GM12878 (cell line): ENCODE results near the gene POU6F2. TPM values are rescaled to one million over a fixed set of nuclear protein-coding genes. Genes with fewer than 3 reads are reported as not detected.

ENCODE experiments used
- ATAC-seq: fragments of 200-7000 bp; cut with Tn5 transposase; 3 replicates; pipeline ENCODE4 v1.9.1; 2020; ENCODE audit warnings: mild to moderate bottlenecking, moderate library complexity
- BruUV-seq: library from RNA; stranded (reverse); fragments of 400-500 nt; replicated peaks from 2 replicates; lab custom pipeline; 2021; lab: Mats Ljungman, UMichigan
- CTCF ChIA-PET: fragments of 300-600 bp; sonication (Branson Sonifier 250); formaldehyde crosslinking; extraction: SDS; loops from one replicate; lab custom pipeline; 2021; ENCODE audit warnings: inconsistent platforms; lab: Yijun Ruan, JAX
- POLR2A ChIA-PET: fragments of 350-600 bp; formaldehyde crosslinking; extraction: SDS; loops from one replicate; lab custom pipeline; 2021; ENCODE audit warnings: inconsistent platforms; lab: Charles Lee
- RAD21 ChIA-PET: fragments of 300-600 bp; sonication (Branson Sonifier 250); formaldehyde crosslinking; loops from one replicate; lab custom pipeline; 2023; ENCODE audit warnings: antibody characterized with exemption; ENCODE audit not compliant: unreplicated experiment; lab: Charles Lee
- SMC1A ChIA-PET: fragments of 300-600 bp; sonication (Branson Sonifier 250); formaldehyde crosslinking; loops from one replicate; lab custom pipeline; 2023; ENCODE audit not compliant: unreplicated experiment, uncharacterized antibody; lab: Charles Lee
- DNase-seq: peaks from one replicate; pipeline ENCODE4 v3.0.0-alpha.2; 2011; ENCODE audit warnings: low read depth, low spot score
- FAIRE-seq: peaks from 3 replicates; lab custom pipeline; 2011; peaks lifted over from hg19 to GRCh38; lab: Jason Lieb, UNC
- H2AFZ ChIP-seq: 2 replicates; pipeline ENCODE4 v1.6.0; 2011; ENCODE audit warnings: low read depth, low read length, control low read depth; ENCODE audit not compliant: control insufficient read depth
- H3K27ac ChIP-seq: 2 replicates; pipeline ENCODE4 v1.5.1; 2011; ENCODE audit warnings: control low read depth; ENCODE audit not compliant: control insufficient read depth, insufficient read depth
- H3K27me3 ChIP-seq, 2 experiments: replicated peaks in 1 of 2; 2 replicates each; pipeline versions ENCODE4 v1.6.0 to v1.6.1; 2011; ENCODE audit warnings: low read length in 1 of 2; ENCODE audit not compliant: control insufficient read depth in 2 of 2, insufficient read depth in 2 of 2
- H3K36me3 ChIP-seq, 2 experiments: 2 replicates each; pipeline ENCODE4 v1.5.1; 2011; ENCODE audit warnings: low read length in 1 of 2; ENCODE audit not compliant: control insufficient read depth in 2 of 2, insufficient read depth in 2 of 2
- H3K4me1 ChIP-seq: 2 replicates; pipeline ENCODE4 v1.6.1; 2011; ENCODE audit warnings: mild to moderate bottlenecking, low read length, moderate library complexity, mixed read lengths; ENCODE audit not compliant: control insufficient read depth, insufficient read depth
- H3K4me2 ChIP-seq: 2 replicates; pipeline ENCODE4 v1.6.0; 2011; ENCODE audit warnings: control low read depth; ENCODE audit not compliant: control insufficient read depth, insufficient read depth
- H3K4me3 ChIP-seq: fragments of 200-600 bp; sonication (generic); 2 replicates; pipeline ENCODE4 v1.5.1; 2016
- H3K79me2 ChIP-seq: 2 replicates; pipeline ENCODE4 v1.6.0; 2011; ENCODE audit warnings: low read length; ENCODE audit not compliant: control insufficient read depth, insufficient read depth
- H3K9ac ChIP-seq: 2 replicates; pipeline ENCODE4 v1.8.0; 2011; ENCODE audit warnings: low read length, control low read depth, mixed read lengths; ENCODE audit not compliant: control insufficient read depth, insufficient read depth
- H3K9me3 ChIP-seq: replicated peaks from 3 replicates; pipeline ENCODE4 v1.5.1; 2011; ENCODE audit warnings: mild to moderate bottlenecking, low read length; ENCODE audit not compliant: control insufficient read depth, insufficient read depth
- H4K20me1 ChIP-seq: 2 replicates; pipeline ENCODE4 v1.6.0; 2011; ENCODE audit not compliant: control insufficient read depth, insufficient read depth
- BCLAF1 ChIP-seq: fragments of 450-650 bp; IDR thresholded peaks from 2 replicates; pipeline ENCODE4 v1.6.1; 2017; ENCODE audit warnings: antibody characterized with exemption, mild to moderate bottlenecking, moderate library complexity
- CBX5 ChIP-seq: sonication (generic); IDR thresholded peaks from 2 replicates; pipeline ENCODE4 v1.6.1; 2016; ENCODE audit warnings: low read depth, moderate library complexity, mild to moderate bottlenecking, inconsistent platforms
- CREB1 ChIP-seq: IDR thresholded peaks from 2 replicates; pipeline ENCODE4 v1.6.1; 2012; ENCODE audit warnings: low read depth, mild to moderate bottlenecking, inconsistent platforms
- CTCF ChIP-seq, 3 experiments: IDR thresholded peaks in 2 of 3; conservative IDR thresholded peaks in 1 of 3; 2 replicates each; pipeline ENCODE4 v1.5.1; 2011; ENCODE audit warnings: low read depth in 3 of 3, low read length in 3 of 3, mild to moderate bottlenecking in 3 of 3, control low read depth in 2 of 3, moderate library complexity in 2 of 3, inconsistent platforms in 1 of 3, mixed read lengths in 1 of 3; ENCODE audit not compliant: control insufficient read depth in 2 of 3, insufficient read depth in 1 of 3; ENCODE audit errors: extremely low read depth in 1 of 3
- EGR1 ChIP-seq, 2 experiments: IDR thresholded peaks; 1 replicate in 1 of 2; 2 replicates in 1 of 2; pipeline ENCODE4 v1.6.1; 2011 to 2012; ENCODE audit warnings: low read depth in 2 of 2, low read length in 2 of 2, borderline replicate concordance in 1 of 2, mild to moderate bottlenecking in 1 of 2, moderate library complexity in 1 of 2
- GABPA ChIP-seq: IDR thresholded peaks from 2 replicates; pipeline ENCODE4 v1.6.1; 2014; ENCODE audit warnings: antibody characterized with exemption, low read depth, mild to moderate bottlenecking, inconsistent platforms
- GATAD2B ChIP-seq: fragments of 450-650 bp; conservative IDR thresholded peaks from 2 replicates; pipeline ENCODE4 v1.6.1; 2017; ENCODE audit warnings: low read depth, mild to moderate bottlenecking, moderate library complexity
- JUNB ChIP-seq: IDR thresholded peaks from 2 replicates; pipeline ENCODE4 v1.6.1; 2016; ENCODE audit warnings: antibody characterized with exemption, mild to moderate bottlenecking
- KAT2A ChIP-seq: conservative IDR thresholded peaks from 2 replicates; pipeline ENCODE4 v1.6.1; 2011; ENCODE audit warnings: low read depth, low read length; ENCODE audit not compliant: control insufficient read depth
- NR2C2 ChIP-seq: IDR thresholded peaks from 2 replicates; pipeline ENCODE4 v1.6.1; 2011; ENCODE audit warnings: borderline replicate concordance, low read depth; ENCODE audit not compliant: control insufficient read depth, insufficient read length
- STAT3 ChIP-seq: IDR thresholded peaks from 2 replicates; pipeline ENCODE4 v1.6.1; 2011; ENCODE audit warnings: low read depth, low read length, improper control_type of control experiment
- ZNF622 ChIP-seq: fragments of 450-650 bp; IDR thresholded peaks from 2 replicates; pipeline ENCODE4 v1.6.1; 2017; ENCODE audit warnings: mild to moderate bottlenecking, inconsistent platforms
- WGBS: methylation state at CpG from one replicate; pipeline ENCODE4 v1.1.6; 2016; ENCODE audit warnings: low lambda C conversion rate; ENCODE audit not compliant: insufficient replicate concordance, insufficient coverage; ENCODE audit errors: missing lambda C conversion rate; 5-methylcytosine and 5-hydroxymethylcytosine counted together
- in situ Hi-C: fragments of 300-500 bp; cut with MboI; formaldehyde crosslinking; loops from 9 replicates; pipeline ENCODE4 v1.14.3; 2018; ENCODE audit warnings: mixed read lengths
- intact Hi-C: fragments of 100-400 bp; cut with micrococcal nuclease; formaldehyde crosslinking; loops from one replicate; pipeline ENCODE4 v1.14.2; 2022; ENCODE audit not compliant: unreplicated experiment
- polyA plus RNA-seq, 11 experiments: library from polyadenylated mRNA; depleted of rRNA in 4 of 11; unstranded in 6 of 11; stranded (reverse) in 5 of 11; fragments of >200 nt; fragmentation: Nextera tagmentation in 4 of 11; fragmentation: Illumina TruSeq in 1 of 11; extraction: Ambion mirVana in 4 of 11; extraction: Trizol in 1 of 11; gene quantifications; 1 replicate in 1 of 11; 2 replicates in 10 of 11; pipeline versions ENCODE4 v1.2.1 to v1.2.3, GENCODE V29; 2011 to 2016; ENCODE audit warnings: inconsistent platforms in 2 of 11, missing spikeins in 2 of 11, low read depth in 1 of 11
- total RNA-seq, 4 experiments: library from RNA; depleted of rRNA in 3 of 4; stranded (reverse); fragments of >200 nt in 3 of 4; fragmentation: Illumina TruSeq in 1 of 4; extraction: Trizol in 1 of 4; gene quantifications; 2 replicates each; pipeline versions ENCODE4 v1.2.1 to v1.2.3, GENCODE V29; 2013 to 2021
- TF ChIP-seq, protein P1 (sequence below): IDR thresholded peaks from 2 replicates; pipeline ENCODE4 v1.6.1; 2012; ENCODE audit warnings: low read depth, low read length, improper control_type of control experiment

POU6F2 gene
- total and polyA plus RNA-seq, 10 of the 15 experiments (the other 5 are each of a cell fraction or from before 2014, with no cell fraction given) = 0.10 TPM; not detected in 9

GRCh38 chr7:39073432-39073831 is 95.7 kb downstream of the POU6F2 start:
- Histone ChIP-seq H3K9me3 (no peaks in the 10 kb centered on the region), H2AFZ (no peak overlapping the region), H3K36me3 (no peaks in the 10 kb centered on the region), H4K20me1 (no peaks in the 10 kb centered on the region), H3K4me1 (no peaks in the 10 kb centered on the region), H3K9ac (no peak overlapping the region), H3K4me2 (no peak overlapping the region), H3K79me2 (no peaks in the 10 kb centered on the region), H3K27ac (no peak overlapping the region), H3K4me3 (no peak overlapping the region), H3K27me3 (no peaks in the 10 kb centered on the region)
- WGBS = 29% methylated on average over 8 of the region's 8 CpGs
- ChIA-PET CTCF (interaction anchor here (1.1 to 1.3 kb wide), 2 partner anchors 9 to 278 kb away, joined by 3 to 4 read pairs; no protein-coding TSS in a partner anchor), POLR2A (no interaction called here), SMC1A (interaction anchor here (1.0 to 1.1 kb wide), 2 partner anchors 21 to 359 kb away, joined by 3 read pairs; no protein-coding TSS in a partner anchor), RAD21 (no interaction called here)
- BruUV-seq = no TSS peak
- ATAC-seq (no peak), DNase-seq (no peak), FAIRE-seq (no peak)
- in situ Hi-C loops (no loop called here), intact Hi-C loops (loop anchor here (10.0 kb wide), 1 partner anchor 279 kb away; no protein-coding TSS in a partner anchor)
- no peak for TF ChIP-seq CTCF (IDR thresholded peaks at IDR 0.05 in 2 of 3, conservative IDR thresholded peaks at IDR 0.05 in 1 of 3; ENCODE audit: control insufficient read depth in 2 of 3, extremely low read depth in 1 of 3, insufficient read depth in 1 of 3, low read depth in 3 of 3, low read length in 3 of 3)
- TF ChIP-seq CBX5 = no peak
- TF ChIP-seq GABPA = no peak
- no peak for TF ChIP-seq EGR1 (IDR thresholded peaks at IDR 0.05; ENCODE audit: borderline replicate concordance in 1 of 2, low read depth in 2 of 2, low read length in 2 of 2)
- TF ChIP-seq, protein P1, sequence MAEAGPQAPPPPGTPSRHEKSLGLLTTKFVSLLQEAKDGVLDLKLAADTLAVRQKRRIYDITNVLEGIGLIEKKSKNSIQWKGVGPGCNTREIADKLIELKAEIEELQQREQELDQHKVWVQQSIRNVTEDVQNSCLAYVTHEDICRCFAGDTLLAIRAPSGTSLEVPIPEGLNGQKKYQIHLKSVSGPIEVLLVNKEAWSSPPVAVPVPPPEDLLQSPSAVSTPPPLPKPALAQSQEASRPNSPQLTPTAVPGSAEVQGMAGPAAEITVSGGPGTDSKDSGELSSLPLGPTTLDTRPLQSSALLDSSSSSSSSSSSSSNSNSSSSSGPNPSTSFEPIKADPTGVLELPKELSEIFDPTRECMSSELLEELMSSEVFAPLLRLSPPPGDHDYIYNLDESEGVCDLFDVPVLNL = no peak
- TF ChIP-seq ZNF622 = no peak
- no peak for TF ChIP-seq BCLAF1
- no peak for TF ChIP-seq NR2C2
- TF ChIP-seq KAT2A = no peak
- no peak for TF ChIP-seq STAT3
- TF ChIP-seq CREB1 = no peak
- TF ChIP-seq GATAD2B = no peak
- TF ChIP-seq JUNB = no peak
